ENCODE measurements around the gene RSRC1. TPM values are rescaled to one million over a fixed set of nuclear protein-coding genes. Genes with fewer than 3 reads are reported as not detected.

The RSRC1 gene
- total and polyA plus RNA-seq, 2 of the 13 experiments (the other 11 are each of a cell fraction or from before 2014, with no cell fraction given) = 4.9 to 63.0 TPM

- no peak for TF ChIP-seq ZKSCAN8 (CRISPR knock-in tag; IDR thresholded peaks at IDR 0.05; ENCODE audit: borderline replicate concordance)
- TF ChIP-seq JUND (CRISPR knock-in tag; IDR thresholded peaks at IDR 0.05) = no peak
- TF ChIP-seq EHMT2 (IDR thresholded peaks at IDR 0.05; ENCODE audit: borderline replicate concordance, low read depth, low read length) = peak; percentile 86
- 0 out of 2 replicates have a peak, but pooled peaks have one; percentile 5 for TF ChIP-seq ZNF615 (CRISPR knock-in tag; IDR thresholded peaks at IDR 0.05; ENCODE audit: borderline replicate concordance)
- TF ChIP-seq ZNF547 (CRISPR knock-in tag; IDR thresholded peaks at IDR 0.05) = peak; percentile 19; the same call in 1 of the 2 replicates
- no peak for TF ChIP-seq MAFK (conservative IDR thresholded peaks at IDR 0.05 in 1 of 2, IDR thresholded peaks at IDR 0.05 in 1 of 2; ENCODE audit: low read length in 2 of 2)
- no peak for TF ChIP-seq GMEB1 (CRISPR knock-in tag; IDR thresholded peaks at IDR 0.05; ENCODE audit: borderline replicate concordance)
- no peak for TF ChIP-seq ZNF646 (CRISPR knock-in tag; IDR thresholded peaks at IDR 0.05)
- no peak for TF ChIP-seq ZNF550 (CRISPR knock-in tag; IDR thresholded peaks at IDR 0.05; ENCODE audit: borderline replicate concordance)
- no peak for TF ChIP-seq ZFP41 (CRISPR knock-in tag; IDR thresholded peaks at IDR 0.05; ENCODE audit: borderline replicate concordance)
- peak; percentile 2; the same call in 1 of the 2 replicates for TF ChIP-seq ZNF274 (CRISPR knock-in tag; IDR thresholded peaks at IDR 0.05)
- TF ChIP-seq ATAD3A (CRISPR knock-in tag; IDR thresholded peaks at IDR 0.05) = no peak
- TF ChIP-seq HNRNPK (IDR thresholded peaks at IDR 0.05; ENCODE audit: low read depth, low read length, poor library complexity, severe bottlenecking) = no peak
- TF ChIP-seq TRIM22 (IDR thresholded peaks at IDR 0.05) = no peak
- TF ChIP-seq YEATS2 (CRISPR knock-in tag; IDR thresholded peaks at IDR 0.05; ENCODE audit: borderline replicate concordance) = no peak
- no peak for TF ChIP-seq ZSCAN29 (CRISPR knock-in tag; conservative IDR thresholded peaks at IDR 0.05)
- no peak for TF ChIP-seq USF2 (IDR thresholded peaks at IDR 0.05; ENCODE audit: low read depth, low read length)
- peak; percentile 12; the same call in 1 of the 2 replicates for TF ChIP-seq USF2 (CRISPR knock-in tag; IDR thresholded peaks at IDR 0.05; ENCODE audit: borderline replicate concordance)
These were observed 11.6 kb upstream of the RSRC1 start (continued) for GRCh38 chr3:158098309-158098639.

Measured in HepG2 (cell line).